T-helper 1 cell (primary cell): ENCODE results near the gene KLHL30.

ENCODE experiments used
- DNase-seq, 5 donors: peaks; one replicate each; pipeline ENCODE4 v3.0.0-alpha.2; 2012 to 2020

Gene KLHL30

GRCh38 chr2:238149841-238150572 is 11.5 kb downstream of the KLHL30 start:
- no peak for DNase-seq

GRCh38 chr2:238150686-238151085 is 12.2 kb downstream of the KLHL30 start:
- DNase-seq, result no peak

GRCh38 chr2:238151205-238151604 is 12.7 kb downstream of the KLHL30 start:
- no peak for DNase-seq

- DNase-seq, result no peak
These were observed 13.3 kb downstream of the KLHL30 start for GRCh38 chr2:238151628-238152235.

GRCh38 chr2:238152771-238153688 is 14.6 kb downstream of the KLHL30 start:
- DNase-seq, result no peak

GRCh38 chr2:238154570-238154969 is 16.1 kb downstream of the KLHL30 start:
- DNase-seq, result no peak

GRCh38 chr2:238155051-238155760 is 16.7 kb downstream of the KLHL30 start:
- DNase-seq, result no peak

- DNase-seq, result no peak
These were observed 17.6 kb downstream of the KLHL30 start for GRCh38 chr2:238155761-238156694.

- no peak for DNase-seq
These were observed 19.1 kb downstream of the KLHL30 start for GRCh38 chr2:238157506-238158017.

- DNase-seq, result peak in 1 of 5 donors; percentile 3
These were observed 19.6 kb downstream of the KLHL30 start for GRCh38 chr2:238158018-238158508.

GRCh38 chr2:238158509-238159070 is 20.1 kb downstream of the KLHL30 start, which contains the start of gene ERFE:
Gene ERFE, plus strand, starts transcription at chr2:238158970. Its CDS starts 38 bp downstream, at chr2:238159008.
- DNase-seq, result peak in 3 of 5 donors; percentile 13 to 35 (median 34)

GRCh38 chr2:238159071-238159539 is 20.6 kb downstream of the KLHL30 start:
- DNase-seq, result no peak

- DNase-seq, result peak in 1 of 5 donors; percentile 5
These were observed 21.3 kb downstream of the KLHL30 start for GRCh38 chr2:238159661-238160205.

- DNase-seq, result peak in 1 of 5 donors; percentile 9
These were observed 22.0 kb downstream of the KLHL30 start for GRCh38 chr2:238160206-238161129.

GRCh38 chr2:238161291-238162051 is 23.0 kb downstream of the KLHL30 start:
- DNase-seq, result peak in 1 of 5 donors; percentile 10

- no peak for DNase-seq
These were observed 23.9 kb downstream of the KLHL30 start for GRCh38 chr2:238162251-238162845.

- peak in 1 of 5 donors; percentile 7 for DNase-seq
These were observed 24.5 kb downstream of the KLHL30 start for GRCh38 chr2:238162846-238163441.
